GOT3 (cell line): ENCODE results near the gene PRR36.
"Not testable (repeated sequence)": the region's sequence is repeated elsewhere in the genome, so short reads cannot be mapped to it uniquely, and the experiment has no call there.

ENCODE experiments used
- DNase-seq: peaks from one replicate; lab custom pipeline; 2025; ENCODE audit warnings: mixed read lengths; lab: John Stamatoyannopoulos, UW

Gene PRR36

DNA sequence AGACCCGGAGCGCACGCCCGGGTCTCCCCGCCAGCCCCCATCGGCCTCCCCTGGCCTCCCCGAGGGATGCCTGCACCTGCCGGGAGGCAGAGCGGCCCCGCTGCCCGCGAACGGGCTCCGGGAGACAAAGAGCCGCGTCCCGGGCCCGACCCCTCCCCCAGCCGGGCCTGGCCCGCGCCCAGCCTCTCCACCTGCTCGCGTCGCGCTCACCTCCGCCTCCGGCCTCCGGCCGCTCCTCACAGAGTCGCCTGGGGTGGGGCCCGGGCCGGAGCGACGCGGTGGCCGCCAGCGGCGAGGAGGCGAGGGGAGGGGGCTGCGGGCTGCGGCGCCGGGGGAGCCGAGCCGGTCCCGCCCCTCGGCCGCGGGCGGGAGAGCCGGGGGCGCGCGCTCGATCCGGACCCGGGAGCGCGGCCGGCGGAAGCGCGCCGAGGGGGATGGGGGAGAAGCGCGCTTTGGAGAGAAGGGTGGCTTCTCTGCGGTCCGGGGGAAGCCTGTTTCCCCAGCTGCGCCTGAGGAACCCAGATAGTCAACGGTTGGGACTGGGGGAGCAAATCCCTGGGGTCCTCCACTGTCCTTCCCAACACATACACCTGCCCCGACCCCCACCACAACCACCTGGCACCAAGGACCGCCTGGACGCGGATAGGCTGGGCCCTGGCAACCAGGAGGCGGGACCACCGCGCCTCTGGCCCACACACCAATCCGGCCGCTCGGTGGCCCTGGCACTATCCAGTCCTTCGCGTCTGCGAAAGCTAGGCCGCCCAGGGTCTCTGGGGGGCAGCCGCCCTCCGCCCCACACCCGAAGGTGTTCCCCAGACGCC, at the start of gene PRR36:
TSS of gene PRR36 (minus strand) at position 315 of the 821 bp plus-strand sequence. CDS start 701 bp downstream, outside the sequence.
- no peak for DNase-seq

GRCh38 chr19:7923295-7924191, 49.4 kb upstream of the PRR36 start:
- no peak for DNase-seq

DNA sequence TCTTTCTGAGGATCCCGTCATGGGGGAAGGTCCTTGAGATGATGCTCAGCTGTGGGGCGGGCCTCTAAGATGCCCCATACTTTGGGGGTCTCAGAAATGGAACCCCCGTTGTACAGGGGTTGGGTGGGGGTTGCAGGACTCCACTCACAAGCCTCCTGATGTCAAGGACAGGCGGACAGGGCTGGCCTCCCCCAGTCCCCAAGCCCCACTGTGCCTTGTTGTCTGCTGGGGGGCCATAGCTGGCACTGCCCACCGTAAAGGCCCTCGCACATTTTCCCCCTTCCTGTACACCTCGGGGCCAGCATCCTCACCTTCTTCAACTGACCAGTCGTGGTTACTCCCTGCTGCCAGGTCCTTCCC, 48.6 kb upstream of the PRR36 start:
- no peak for DNase-seq

DNA sequence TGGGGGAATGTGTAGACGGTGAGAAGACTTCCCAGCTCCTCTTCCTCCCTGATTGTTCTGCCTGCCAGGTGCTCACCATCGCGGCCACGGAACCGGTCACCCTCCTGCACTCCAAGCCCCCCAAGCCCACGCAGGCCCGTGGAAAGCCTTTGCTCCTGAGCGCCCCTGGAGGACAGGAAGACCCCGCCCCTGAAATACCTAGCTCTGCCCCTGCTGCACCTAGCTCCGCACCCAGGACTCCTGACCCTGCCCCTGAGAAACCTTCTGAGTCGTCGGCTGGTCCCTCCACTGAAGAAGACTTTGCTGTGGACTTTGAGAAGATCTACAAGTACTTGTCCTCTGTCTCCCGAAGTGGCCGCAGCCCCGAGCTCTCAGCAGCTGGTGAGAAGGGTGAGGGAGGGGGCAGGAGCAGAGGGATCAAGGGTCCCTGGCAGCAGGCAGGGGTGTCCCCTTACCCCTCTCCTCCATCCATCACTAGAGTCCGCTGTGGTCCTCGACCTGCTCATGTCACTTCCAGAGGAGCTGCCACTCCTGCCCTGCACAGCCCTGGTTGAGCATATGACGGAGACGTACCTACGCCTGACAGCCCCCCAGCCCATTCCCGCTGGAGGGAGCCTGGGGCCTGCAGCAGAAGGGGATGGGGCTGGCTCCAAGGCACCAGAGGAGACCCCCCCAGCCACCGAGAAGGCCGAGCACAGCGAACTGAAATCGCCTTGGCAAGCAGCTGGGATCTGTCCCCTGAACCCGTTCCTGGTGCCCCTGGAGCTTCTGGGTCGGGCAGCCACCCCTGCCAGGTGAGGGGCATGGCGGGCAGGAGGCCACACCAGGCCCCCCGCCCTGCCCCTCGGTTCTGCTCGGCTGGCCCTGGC, 48.0 kb upstream of the PRR36 start:
- DNase-seq, result no peak

- DNase-seq, result no peak
Observed at GRCh38 chr19:7921302-7921966, 47.2 kb upstream of the PRR36 start.

- peak; percentile 91 for DNase-seq
Observed at GRCh38 chr19:7920519-7921301, 46.5 kb upstream of the PRR36 start.

- DNase-seq, result peak; percentile 89
Observed at GRCh38 chr19:7919610-7920518, 45.7 kb upstream of the PRR36 start, which contains the start of gene SNAPC2. Gene SNAPC2 (plus strand): TSS chr19:7920338. CDS start chr19:7920367, 29 bp downstream.

DNA sequence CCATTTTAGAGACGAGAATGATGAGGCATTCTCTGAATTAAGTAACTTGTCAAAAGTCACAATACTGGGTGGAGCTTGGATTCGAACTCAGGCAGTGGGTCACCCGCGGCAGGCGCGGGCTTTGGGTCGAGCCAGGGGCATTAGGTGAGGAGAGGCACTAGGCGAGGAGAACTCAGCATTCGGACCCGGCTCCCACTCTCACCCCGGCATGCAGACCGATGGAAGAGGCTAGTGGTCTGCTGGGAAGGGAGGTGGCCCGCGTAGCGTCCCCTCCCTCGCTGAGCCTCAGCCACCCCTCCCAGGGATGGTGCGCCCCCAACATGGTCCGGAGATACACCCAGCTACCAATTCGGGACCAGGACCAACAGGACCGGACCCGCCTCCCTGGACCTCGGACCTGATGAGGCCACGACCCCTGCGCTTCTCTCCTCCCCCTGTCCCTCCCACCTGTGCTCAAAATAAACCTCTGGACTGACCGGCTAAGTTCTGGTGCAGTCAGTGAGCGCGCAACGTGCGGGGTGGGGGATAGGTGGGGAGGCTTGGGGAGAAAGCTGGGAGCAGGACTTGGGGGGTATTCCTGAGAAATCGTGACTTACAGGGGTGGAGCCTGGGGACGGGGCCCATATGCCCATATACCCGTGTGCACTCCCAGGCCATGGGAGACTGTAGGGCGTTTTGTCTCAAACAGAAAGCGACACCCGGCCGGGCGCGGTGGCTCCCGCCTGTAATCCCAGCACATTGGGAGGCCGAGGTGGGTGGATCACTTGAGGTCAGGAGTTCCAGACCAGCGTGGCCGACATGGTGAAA, 44.6 kb upstream of the PRR36 start:
- DNase-seq, result no peak

DNA sequence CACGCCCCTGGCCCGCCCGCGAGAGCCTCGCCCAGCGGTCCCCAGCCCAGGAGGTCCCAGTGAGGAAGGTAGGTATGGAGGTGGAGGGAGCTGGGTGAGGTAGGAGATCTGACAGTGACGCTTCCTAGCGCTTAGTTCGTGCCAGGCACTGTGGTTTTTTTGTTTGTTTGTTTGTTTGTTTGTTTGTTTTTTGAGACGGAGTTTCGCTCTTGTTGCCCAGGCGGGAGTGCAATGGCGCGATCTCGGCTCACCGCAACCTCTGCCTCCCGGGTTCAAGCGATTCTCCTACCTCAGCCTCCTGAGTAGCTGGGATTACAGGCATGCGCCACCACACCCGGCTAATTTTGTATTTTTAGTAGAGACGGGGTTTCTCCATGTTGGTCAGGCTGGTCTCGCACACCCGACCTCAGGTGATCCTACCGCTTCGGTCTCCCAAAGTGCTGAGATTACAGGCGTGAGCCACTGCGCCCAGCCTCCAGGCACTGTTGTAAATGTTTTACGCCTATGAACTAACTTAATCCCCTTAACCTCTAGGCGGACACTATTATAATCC, 43.9 kb upstream of the PRR36 start:
- DNase-seq, result not testable (repeated sequence)

DNA sequence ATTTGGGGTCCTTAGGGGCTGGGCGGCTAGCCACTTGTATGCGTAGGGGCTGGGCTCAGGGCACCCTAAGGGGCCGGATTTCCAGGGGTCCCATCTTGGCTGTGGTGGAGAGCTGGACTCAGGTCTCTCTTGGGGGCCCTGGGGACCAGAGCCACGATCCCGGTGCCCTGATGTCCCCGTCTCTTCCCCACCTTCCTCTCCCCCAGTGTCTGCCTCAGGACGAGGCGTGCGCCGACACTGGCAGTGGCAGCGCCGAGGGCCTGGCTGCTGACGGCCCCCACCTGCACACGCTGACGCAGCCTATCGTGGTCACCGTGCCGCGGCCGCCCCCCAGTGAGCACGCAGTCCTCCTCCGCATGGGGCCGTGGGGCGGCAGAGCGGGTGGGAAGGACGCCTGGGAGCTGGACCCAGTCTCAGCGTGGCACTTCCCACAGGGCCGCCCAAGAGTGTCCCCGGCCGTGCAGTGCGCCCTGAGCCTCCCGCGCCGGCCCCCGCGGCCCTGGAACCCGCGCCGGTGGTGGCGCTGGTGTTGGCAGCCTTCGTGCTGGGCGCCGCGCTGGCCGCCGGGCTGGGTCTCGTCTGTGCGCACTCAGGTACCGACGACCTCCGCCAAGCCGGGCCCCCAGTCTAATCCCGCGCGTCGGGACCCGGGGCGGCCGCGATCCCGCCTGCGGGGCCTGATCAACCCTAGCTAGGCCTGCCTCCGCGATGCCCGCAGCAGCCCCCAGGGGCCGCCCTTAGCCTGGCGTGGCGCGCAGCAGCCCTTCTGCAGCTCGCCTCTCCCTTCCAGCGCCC, 43.3 kb upstream of the PRR36 start:
- no peak for DNase-seq

DNA sequence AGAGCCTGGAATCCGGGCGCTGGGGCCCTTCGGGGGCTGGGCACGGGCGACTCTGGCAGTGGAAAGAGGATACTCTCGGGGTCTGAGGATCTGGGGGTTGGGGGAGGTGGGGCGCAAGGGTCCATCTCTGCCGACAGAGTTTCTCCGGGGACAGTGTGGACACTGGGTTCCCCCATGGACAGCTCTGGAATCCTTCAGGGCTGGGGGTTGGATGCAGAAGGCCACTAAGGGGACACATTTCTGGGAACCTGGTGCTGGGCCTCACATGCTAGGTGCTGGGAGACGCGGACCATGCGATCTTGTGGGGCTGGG, 42.7 kb upstream of the PRR36 start:
- no peak for DNase-seq

- DNase-seq, result no peak
Observed at GRCh38 chr19:7916103-7916954, 42.1 kb upstream of the PRR36 start.

- DNase-seq, result no peak
Observed at GRCh38 chr19:7915250-7916102, 41.3 kb upstream of the PRR36 start.

DNA sequence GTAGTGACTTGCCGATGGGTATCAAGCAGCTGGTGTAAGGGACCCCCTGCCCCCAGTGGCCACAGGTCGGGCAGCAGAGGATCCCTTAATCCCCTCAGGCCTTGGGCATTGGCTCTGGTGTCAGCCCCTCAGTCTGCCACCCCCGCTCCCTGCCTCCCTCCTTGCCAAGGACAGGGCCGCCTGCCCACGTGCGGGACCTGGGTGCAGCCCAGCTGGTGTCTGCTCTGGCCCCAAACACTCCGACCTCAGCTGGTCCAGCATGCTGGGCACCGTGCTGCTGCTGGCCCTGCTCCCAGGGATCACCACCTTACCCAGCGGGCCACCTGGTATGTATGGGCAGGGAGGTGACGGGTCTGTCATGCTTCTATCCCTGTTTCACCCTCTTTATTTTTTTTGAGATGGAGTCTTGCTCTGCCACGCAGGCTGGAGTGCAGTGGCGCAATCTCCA, 40.4 kb upstream of the PRR36 start, which contains the start of gene TGFBR3L:
TSS of gene TGFBR3L (plus strand) at position 233 of the 448 bp plus-strand sequence.
- no peak for DNase-seq

DNA sequence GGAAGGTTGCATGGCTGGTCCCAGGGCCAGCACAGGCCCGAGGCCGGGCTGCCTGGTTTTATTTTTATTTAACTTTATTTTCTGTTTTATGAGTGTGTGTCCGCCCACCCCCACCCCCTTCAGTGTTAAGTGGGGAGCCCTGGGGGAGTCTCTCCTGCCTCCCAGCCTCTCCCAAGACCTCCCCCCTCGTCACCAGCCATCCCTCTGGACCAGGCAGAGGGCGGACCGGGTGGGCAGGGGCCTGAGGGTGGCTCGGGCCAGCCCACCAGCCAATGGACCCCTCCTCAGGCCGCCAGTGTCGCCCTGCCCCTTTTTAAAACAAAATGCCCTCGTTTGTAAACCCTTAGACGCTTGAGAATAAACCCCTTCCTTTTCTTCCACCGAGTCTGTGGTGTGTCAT, 39.9 kb upstream of the PRR36 start:
- DNase-seq, result no peak

DNA sequence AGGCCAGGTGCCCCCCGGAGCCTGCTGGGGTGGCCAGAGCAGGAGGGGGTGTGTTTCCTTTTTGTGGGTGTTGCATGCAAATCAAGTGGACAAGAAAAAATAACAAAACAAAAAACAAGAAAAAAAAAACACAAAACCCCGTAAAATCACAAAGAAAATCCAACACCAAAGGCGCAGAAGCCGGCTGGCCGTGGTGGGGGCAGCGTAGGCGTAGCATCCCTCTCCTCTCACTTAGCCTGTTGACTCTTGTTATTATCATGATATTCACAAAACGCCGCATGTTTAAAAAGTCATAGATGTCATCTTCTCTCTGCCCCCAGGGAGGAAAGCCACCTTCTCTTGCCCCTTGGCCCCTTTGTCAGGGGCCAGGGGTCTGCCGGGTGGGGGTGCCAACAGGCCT, 39.5 kb upstream of the PRR36 start:
- no peak for DNase-seq
